GM12891 (cell line): ENCODE data around the gene AATF.

Experiments
- PAX5 ChIP-seq: IDR thresholded peaks from 2 replicates; pipeline ENCODE4 v1.6.1; 2011; ENCODE audit warnings: low read length, moderate library complexity, mild to moderate bottlenecking; ENCODE audit not compliant: insufficient read depth, severe bottlenecking
- POLR2A ChIP-seq: IDR thresholded peaks from 2 replicates; pipeline ENCODE4 v1.6.1; 2011; ENCODE audit warnings: low read depth, low read length, control low read depth
- POLR2AphosphoS5 ChIP-seq: IDR thresholded peaks from 2 replicates; pipeline ENCODE4 v1.6.1; 2011; ENCODE audit warnings: low read depth, low read length, control low read depth
- TAF1 ChIP-seq: IDR thresholded peaks from 2 replicates; pipeline ENCODE4 v1.6.1; 2011; ENCODE audit warnings: low read depth, low read length, control low read depth

DNA sequence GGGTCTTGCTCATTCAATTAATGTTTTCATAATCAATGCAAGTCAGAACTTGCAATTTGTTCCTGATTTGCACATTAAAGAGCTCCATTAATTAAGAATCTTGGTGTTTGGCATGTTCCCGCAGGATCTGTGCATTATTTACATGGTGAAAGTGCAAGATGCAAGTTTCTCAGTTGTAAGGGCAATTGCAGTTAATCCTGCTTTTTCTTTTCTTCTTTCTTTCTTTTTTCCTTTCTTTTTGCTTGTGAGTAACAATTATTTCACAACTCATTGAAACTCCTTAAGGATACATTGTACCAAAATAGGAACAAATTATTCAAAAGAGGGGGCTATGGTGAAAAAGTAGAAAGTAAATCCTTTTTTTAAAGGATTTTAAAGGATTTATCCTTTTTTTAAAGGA lies 24.2 kb downstream of the AATF start:
- no peak for TF ChIP-seq TAF1
- no peak for TF ChIP-seq POLR2A
- no peak for TF ChIP-seq POLR2AphosphoS5
- TF ChIP-seq PAX5 = no peak
